SKM-1 (cell line): ENCODE measurements around the gene IFNAR1.
"Not testable (repeated sequence)": the region's sequence is repeated elsewhere in the genome, so short reads cannot be mapped to it uniquely, and the experiment has no call there.

Source experiments
- DNase-seq: peaks from one replicate; lab custom pipeline; 2025; ENCODE audit not compliant: unreplicated experiment; lab: John Stamatoyannopoulos, UW

IFNAR1 gene

GRCh38 chr21:33305938-33306337, 18.8 kb upstream of the IFNAR1 start:
- DNase-seq: no peak

GRCh38 chr21:33308586-33309490, 15.9 kb upstream of the IFNAR1 start:
- DNase-seq: no peak

GRCh38 chr21:33309778-33310177, 15.0 kb upstream of the IFNAR1 start:
- DNase-seq: no peak

- peak; percentile 17 for DNase-seq
Measured at GRCh38 chr21:33312121-33312520, 12.6 kb upstream of the IFNAR1 start.

- DNase-seq: no peak
Measured at GRCh38 chr21:33313183-33313582, 11.6 kb upstream of the IFNAR1 start.

GRCh38 chr21:33313611-33314010, 11.2 kb upstream of the IFNAR1 start:
- no peak for DNase-seq

GRCh38 chr21:33314111-33314510, 10.7 kb upstream of the IFNAR1 start:
- DNase-seq: no peak

GRCh38 chr21:33315946-33316710, 8.6 kb upstream of the IFNAR1 start:
- DNase-seq: no peak

GRCh38 chr21:33317145-33317544, 7.6 kb upstream of the IFNAR1 start:
- DNase-seq: no peak

GRCh38 chr21:33317786-33318486, 6.8 kb upstream of the IFNAR1 start:
- DNase-seq: no peak

- not testable (repeated sequence) for DNase-seq
Measured at GRCh38 chr21:33321005-33321404, 3.8 kb upstream of the IFNAR1 start.

GRCh38 chr21:33323610-33324009, 1.2 kb upstream of the IFNAR1 start:
- DNase-seq: not testable (repeated sequence)

- no peak for DNase-seq
Measured at GRCh38 chr21:33325222-33326067, 675 bp downstream of the IFNAR1 start.

GRCh38 chr21:33327326-33327725, 2.6 kb downstream of the IFNAR1 start:
- no peak for DNase-seq

- DNase-seq: no peak
Measured at GRCh38 chr21:33327792-33328433, 3.1 kb downstream of the IFNAR1 start.

GRCh38 chr21:33330726-33331125, 6.0 kb downstream of the IFNAR1 start:
- DNase-seq: no peak

GRCh38 chr21:33332143-33332542, 7.4 kb downstream of the IFNAR1 start:
- no peak for DNase-seq

GRCh38 chr21:33334191-33334590, 9.4 kb downstream of the IFNAR1 start:
- no peak for DNase-seq

GRCh38 chr21:33334824-33335223, 10.1 kb downstream of the IFNAR1 start:
- DNase-seq: no peak

- no peak for DNase-seq
Measured at GRCh38 chr21:33339135-33339534, 14.4 kb downstream of the IFNAR1 start.
